ENCODE data around the gene ID2. TPM values are rescaled to one million over a fixed set of nuclear protein-coding genes. Genes with fewer than 3 reads are reported as not detected.

The ID2 gene
- total RNA-seq, 1 experiment from 2014 or later = 48.6 TPM

- Mint-ChIP-seq H3K36me3 (ENCODE audit: insufficient read depth in 1 of 3, low read depth in 3 of 3) (no peaks in the 10 kb centered on the region), H3K4me3 (no peak overlapping the region), H3K9me3 (no peaks in the 10 kb centered on the region), H3K27me3 (ENCODE audit: low read depth) (no peaks in the 10 kb centered on the region), H3K27ac (peak overlapping the region in 1 of 3 experiments; percentile 52; a peak in 1 of 7 replicates), H3K4me1 (no peaks in the 10 kb centered on the region; a peak in 1 of 4 replicates)
- Histone ChIP-seq H2BK120ac (ENCODE audit: low read depth, low read length, poor library complexity, severe bottlenecking) (no peak overlapping the region), H3K9me3 (ENCODE audit: control insufficient read depth, low read depth, low read length) (no peaks in the 10 kb centered on the region), H4K8ac (replicated peaks; ENCODE audit: insufficient read length, low read depth, low read length) (no peak overlapping the region), H4K5ac (ENCODE audit: insufficient read length, low read depth, low read length) (no peak overlapping the region), H2BK5ac (ENCODE audit: insufficient read length, low read length) (no peak overlapping the region), H4K20me1 (ENCODE audit: control insufficient read depth, insufficient read depth, insufficient read length) (no peaks in the 10 kb centered on the region), H4K91ac (ENCODE audit: insufficient read length, low read depth, low read length) (no peak overlapping the region), H3K79me1 (ENCODE audit: insufficient read depth, low read depth, low read length, poor library complexity, severe bottlenecking) (no peaks in the 10 kb centered on the region), H3K14ac (ENCODE audit: insufficient read depth, low read length) (no peak overlapping the region), H2BK12ac (ENCODE audit: insufficient read length, low read depth, low read length) (no peak overlapping the region), H3T11ph (ENCODE audit: low read length) (no peak overlapping the region), H2AK5ac (ENCODE audit: insufficient read length, low read length) (no peak overlapping the region), H2BK20ac (ENCODE audit: low read depth, low read length, poor library complexity, severe bottlenecking) (no peak overlapping the region), H3K79me2 (ENCODE audit: insufficient read depth, low read length) (no peaks in the 10 kb centered on the region), H3K23me2 (ENCODE audit: insufficient read length, low read depth, low read length, poor library complexity, severe bottlenecking) (no peaks in the 10 kb centered on the region), H3K4me1 (ENCODE audit: insufficient read depth, low read length) (no peaks in the 10 kb centered on the region), H3K4ac (ENCODE audit: low read depth, low read length) (no peak overlapping the region), H3K23ac (ENCODE audit: insufficient read length, low read depth, low read length) (no peak overlapping the region), H2AFZ (ENCODE audit: low read length) (no peak overlapping the region), H3K56ac (ENCODE audit: insufficient read length, low read depth, low read length) (no peak overlapping the region), H3K27ac (ENCODE audit: insufficient read length, low read depth, low read length) (no peak overlapping the region), H3K27me3 (ENCODE audit: insufficient read depth, low read length) (no peaks in the 10 kb centered on the region), H3K4me2 (ENCODE audit: insufficient read depth, insufficient read length, low read length) (no peak overlapping the region), H3K9ac (ENCODE audit: extremely low read depth, insufficient read length, low read length) (no peak overlapping the region), H3K18ac (ENCODE audit: insufficient read length, low read depth, low read length) (no peak overlapping the region), H2BK15ac (ENCODE audit: low read depth, low read length) (no peak overlapping the region)
- no peak for TF ChIP-seq CTCF (conservative IDR thresholded peaks at IDR 0.05)
- no CpG with 5 or more reads among the region's 10 CpGs for WGBS (ENCODE audit: extremely low coverage, insufficient read length, low lambda C conversion rate)
- DNase-seq = no peak
Measured at GRCh38 chr2:8722986-8723385, 41.1 kb downstream of the ID2 start.
